Neural cell (in vitro differentiated cells): ENCODE results near the gene MYOCOS. TPM values are rescaled to one million over a fixed set of nuclear protein-coding genes. Genes with fewer than 3 reads are reported as not detected.

Experiments used
- H2AFZ ChIP-seq: fragments of 200-600, 300-800 bp; sonication (generic), shearing (Covaris generic); 2 replicates; pipeline ENCODE4 v1.6.0; 2014; ENCODE audit warnings: low read depth, mild to moderate bottlenecking, antibody characterized with exemption, low read length, moderate library complexity
- H3F3A ChIP-seq: fragments of 200-600 bp; shearing (Covaris generic); 2 replicates; pipeline ENCODE4 v1.6.1; 2016; ENCODE audit warnings: mild to moderate bottlenecking, moderate library complexity, mixed read lengths, antibody characterized with exemption, low read length; ENCODE audit not compliant: insufficient read depth, poor library complexity, severe bottlenecking
- H3K27ac ChIP-seq: fragments of 200-600, 300-800 bp; sonication (generic), shearing (Covaris generic); 2 replicates; pipeline ENCODE4 v1.5.1; 2014; ENCODE audit warnings: mild to moderate bottlenecking, low read length, moderate library complexity
- H3K27me3 ChIP-seq: fragments of 300-800, 200-600 bp; sonication (generic), shearing (Covaris generic); 2 replicates; pipeline ENCODE4 v1.6.0; 2014; ENCODE audit warnings: mild to moderate bottlenecking, low read depth, low read length, moderate library complexity; ENCODE audit not compliant: insufficient read depth
- H3K36me3 ChIP-seq: fragments of 300-800, 200-600 bp; sonication (generic), shearing (Covaris generic); 2 replicates; pipeline ENCODE4 v1.5.1; 2014; ENCODE audit warnings: mild to moderate bottlenecking, antibody characterized with exemption, low read length, moderate library complexity; ENCODE audit not compliant: insufficient read depth
- H3K4me2 ChIP-seq: fragments of 300-800, 200-600 bp; sonication (generic), shearing (Covaris generic); 2 replicates; pipeline ENCODE4 v1.6.0; 2014; ENCODE audit warnings: mild to moderate bottlenecking, low read length
- H3K4me3 ChIP-seq: fragments of 300-800, 200-600 bp; sonication (generic), shearing (Covaris generic); 2 replicates; pipeline ENCODE4 v1.5.1; 2014; ENCODE audit warnings: mild to moderate bottlenecking, low read length, moderate library complexity
- H3K79me2 ChIP-seq: fragments of 200-600 bp; shearing (Covaris generic); replicated peaks from 2 replicates; pipeline ENCODE4 v1.6.0; 2014; ENCODE audit warnings: mild to moderate bottlenecking, low read length, moderate library complexity; ENCODE audit not compliant: insufficient read depth
- H3K9ac ChIP-seq: fragments of 300-800, 200-600 bp; sonication (generic), shearing (Covaris generic); 2 replicates; pipeline ENCODE4 v1.6.1; 2016; ENCODE audit warnings: mild to moderate bottlenecking, low read length, mixed read lengths
- H3K9me2 ChIP-seq: fragments of 200-600 bp; shearing (Covaris generic); 2 replicates; pipeline ENCODE4 v1.6.1; 2016; ENCODE audit warnings: mild to moderate bottlenecking, low read length, mixed read lengths; ENCODE audit not compliant: insufficient read depth
- H3K9me3 ChIP-seq: fragments of 200-600, 300-800 bp; sonication (generic), shearing (Covaris generic); 2 replicates; pipeline ENCODE4 v1.6.1; 2016; ENCODE audit warnings: mild to moderate bottlenecking, mixed run types, low read length, moderate library complexity, mixed read lengths
- H4K20me1 ChIP-seq: fragments of 200-600 bp; shearing (Covaris generic); 2 replicates; pipeline ENCODE4 v1.6.1; 2016; ENCODE audit warnings: mild to moderate bottlenecking, mixed run types; ENCODE audit not compliant: insufficient read depth
- CTCF ChIP-seq: fragments of 450-650 bp; IDR thresholded peaks from 2 replicates; pipeline ENCODE4 v1.5.1; 2014; ENCODE audit warnings: antibody characterized with exemption, mild to moderate bottlenecking, moderate library complexity; ENCODE audit not compliant: poor library complexity, severe bottlenecking
- EP300 ChIP-seq: fragments of 450-650 bp; conservative IDR thresholded peaks from 2 replicates; pipeline ENCODE4 v1.6.1; 2014; ENCODE audit warnings: antibody characterized with exemption, mild to moderate bottlenecking, moderate library complexity; ENCODE audit not compliant: poor library complexity, severe bottlenecking
- EZH2 ChIP-seq: fragments of 200-600, 300-800 bp; shearing (Covaris generic), sonication (generic); IDR thresholded peaks from 2 replicates; pipeline ENCODE4 v1.6.1; 2014; ENCODE audit warnings: antibody characterized with exemption, low read length, borderline replicate concordance, mild to moderate bottlenecking; ENCODE audit not compliant: insufficient read depth, poor library complexity, severe bottlenecking
- MXI1 ChIP-seq: fragments of 450-650 bp; conservative IDR thresholded peaks from 2 replicates; pipeline ENCODE4 v1.6.1; 2014; ENCODE audit warnings: antibody characterized with exemption, mild to moderate bottlenecking; ENCODE audit not compliant: poor library complexity, severe bottlenecking
- POLR2AphosphoS5 ChIP-seq: IDR thresholded peaks from 2 replicates; pipeline ENCODE4 v1.6.1; 2012
- RAD21 ChIP-seq: fragments of 450-650 bp; conservative IDR thresholded peaks from 2 replicates; pipeline ENCODE4 v1.6.1; 2014; ENCODE audit warnings: antibody characterized with exemption, mild to moderate bottlenecking, moderate library complexity
- REST ChIP-seq: IDR thresholded peaks from 2 replicates; pipeline ENCODE4 v1.6.1; 2012; ENCODE audit warnings: borderline replicate concordance
- SMC3 ChIP-seq: fragments of 450-650 bp; conservative IDR thresholded peaks from 2 replicates; pipeline ENCODE4 v1.6.1; 2014; ENCODE audit warnings: antibody characterized with exemption, mild to moderate bottlenecking, moderate library complexity; ENCODE audit not compliant: poor library complexity
- TAF1 ChIP-seq: IDR thresholded peaks from 2 replicates; pipeline ENCODE4 v1.6.1; 2012; ENCODE audit warnings: low read depth
- polyA plus RNA-seq: library from polyadenylated mRNA; depleted of rRNA; stranded (reverse); fragments of >200 nt; gene quantifications from 2 replicates; pipeline ENCODE4 v1.2.3, GENCODE V29; 2014

MYOCOS gene
- polyA plus RNA-seq, 1 donor from 2014 or later = not detected

GRCh38 chr1:171664976-171665375 is 42.9 kb downstream of the MYOCOS start:
- Histone ChIP-seq H3F3A (no peaks in the 10 kb centered on the region), H3K9me3 (no peaks in the 10 kb centered on the region), H3K4me3 (no peak overlapping the region), H3K27ac (no peak overlapping the region), H3K9ac (no peak overlapping the region), H3K79me2 (no peaks in the 10 kb centered on the region), H3K4me2 (no peak overlapping the region), H4K20me1 (no peaks in the 10 kb centered on the region), H2AFZ (no peak overlapping the region), H3K9me2 (no peaks in the 10 kb centered on the region), H3K36me3 (no peaks in the 10 kb centered on the region), H3K27me3 (no peaks in the 10 kb centered on the region)
- TF ChIP-seq CTCF = no peak
- TF ChIP-seq EP300 = no peak
- no peak for TF ChIP-seq EZH2
- TF ChIP-seq RAD21 = no peak
- TF ChIP-seq TAF1 = no peak
- no peak for TF ChIP-seq POLR2AphosphoS5
- TF ChIP-seq MXI1 = no peak
- no peak for TF ChIP-seq REST
- TF ChIP-seq SMC3 = no peak

- Histone ChIP-seq H3K4me2 (no peak overlapping the region), H3K27me3 (no peaks in the 10 kb centered on the region), H3K36me3 (no peaks in the 10 kb centered on the region), H3K27ac (no peak overlapping the region), H3K9ac (no peak overlapping the region), H3K4me3 (no peak overlapping the region), H2AFZ (no peak overlapping the region), H3K79me2 (no peaks in the 10 kb centered on the region), H3F3A (no peaks in the 10 kb centered on the region), H3K9me3 (no peaks in the 10 kb centered on the region), H4K20me1 (no peaks in the 10 kb centered on the region), H3K9me2 (no peaks in the 10 kb centered on the region)
- TF ChIP-seq REST = no peak
- TF ChIP-seq EP300 = no peak
- no peak for TF ChIP-seq TAF1
- no peak for TF ChIP-seq MXI1
- no peak for TF ChIP-seq RAD21
Observed at GRCh38 chr1:171666114-171666769, 44.2 kb downstream of the MYOCOS start.
